Measurements from ENCODE around the gene TMUB1.

DNA sequence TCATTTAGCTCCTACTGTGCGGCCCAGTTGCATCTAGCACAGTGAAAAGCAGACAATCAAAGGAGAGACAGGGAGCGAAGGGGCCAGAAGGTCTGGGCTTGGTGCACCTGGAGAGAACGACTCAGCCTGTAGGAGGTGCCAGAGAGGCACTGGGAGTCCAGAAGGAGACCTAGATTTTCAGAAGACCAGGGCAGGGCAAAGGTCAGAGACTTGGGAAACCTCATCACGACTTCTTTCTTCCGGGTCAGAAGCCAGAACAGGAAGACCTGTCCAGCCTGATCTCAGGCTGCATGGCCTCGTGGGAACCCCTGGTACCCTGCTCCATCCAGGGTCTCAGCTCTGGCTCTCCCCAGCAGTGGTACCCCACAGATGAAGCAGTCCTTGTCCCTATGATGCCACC is 8.1 kb upstream of the TMUB1 start:
- TF ChIP-seq CTCF (IDR thresholded peaks at IDR 0.05) (no peak), POLR2A (IDR thresholded peaks at IDR 0.05) (no peak)

All from lower leg skin (tissue), 3 donors.